T-helper 9 cell (primary cell): ENCODE measurements around the gene TRIM69.
"Not testable (repeated sequence)": the region's sequence is repeated elsewhere in the genome, so short reads cannot be mapped to it uniquely, and the experiment has no call there.

ENCODE experiments used
- DNase-seq: peaks from one replicate; pipeline ENCODE4 v3.0.0-alpha.2; 2020

The TRIM69 gene

DNA sequence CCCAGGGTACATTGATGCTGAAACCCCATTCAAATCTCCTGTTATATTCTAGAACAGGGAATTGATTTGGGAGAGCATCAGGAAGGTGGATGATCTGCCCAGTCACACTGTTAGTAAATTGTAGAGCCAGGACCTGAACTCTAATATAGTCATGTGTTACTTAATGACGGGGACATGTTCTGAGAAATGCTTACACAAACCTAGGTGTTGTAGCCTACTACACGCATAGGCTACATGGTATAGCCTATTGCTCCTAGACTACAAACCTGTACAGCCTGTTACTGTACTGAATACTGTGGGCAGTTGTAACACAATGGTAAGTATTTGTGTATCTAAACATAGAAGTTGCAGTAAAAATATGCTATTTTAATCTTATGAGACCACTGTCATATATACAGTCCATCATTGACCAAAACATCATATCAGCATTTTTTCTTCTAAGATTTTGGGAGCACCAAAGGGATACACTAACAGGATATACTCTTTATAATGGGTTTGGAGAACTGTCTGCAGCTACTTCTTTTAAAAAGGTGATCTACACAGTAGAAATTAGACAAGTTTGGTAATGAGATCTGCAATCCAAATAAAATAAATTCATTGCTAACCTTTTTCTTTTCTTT lies 19.2 kb upstream of the TRIM69 start:
- DNase-seq, result no peak

- DNase-seq, result no peak
Measured at GRCh38 chr15:44718180-44718926, 18.0 kb upstream of the TRIM69 start.

GRCh38 chr15:44718927-44719292 lies 17.4 kb upstream of the TRIM69 start:
- DNase-seq, result no peak

DNA sequence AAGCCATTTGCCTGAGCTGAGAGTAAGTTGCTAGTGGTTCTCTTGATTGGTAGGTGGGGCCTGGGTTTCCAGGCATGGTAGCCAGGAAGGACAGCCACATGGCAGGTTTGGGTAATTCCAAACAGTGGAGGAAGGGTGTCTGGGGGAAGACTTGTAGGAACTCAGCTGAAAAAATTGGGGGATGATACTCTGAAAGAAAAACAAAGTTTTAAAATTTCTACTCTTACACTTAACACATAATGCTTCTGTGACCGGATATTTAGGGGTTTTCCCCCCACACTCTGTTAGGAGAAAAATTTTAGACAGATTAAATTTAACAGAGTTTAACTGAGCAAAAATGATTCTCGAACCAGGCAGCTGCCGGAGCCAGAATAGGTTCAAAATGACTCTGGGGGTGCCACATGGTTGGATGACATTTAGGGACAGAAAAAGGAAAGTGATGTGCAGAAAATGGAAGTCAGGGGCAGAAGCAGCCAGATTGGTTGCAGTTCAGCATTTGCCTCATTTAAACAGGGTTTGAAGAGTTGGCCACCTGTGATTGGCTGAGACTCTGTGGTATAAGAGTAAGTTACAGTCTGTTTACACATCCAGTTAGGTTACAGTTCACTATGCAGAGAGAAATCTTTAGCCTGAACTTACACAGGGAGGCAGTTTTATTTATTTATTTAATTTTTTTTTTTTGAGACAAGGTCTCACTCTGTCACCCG lies 16.9 kb upstream of the TRIM69 start:
- DNase-seq, result peak; percentile 26

DNA sequence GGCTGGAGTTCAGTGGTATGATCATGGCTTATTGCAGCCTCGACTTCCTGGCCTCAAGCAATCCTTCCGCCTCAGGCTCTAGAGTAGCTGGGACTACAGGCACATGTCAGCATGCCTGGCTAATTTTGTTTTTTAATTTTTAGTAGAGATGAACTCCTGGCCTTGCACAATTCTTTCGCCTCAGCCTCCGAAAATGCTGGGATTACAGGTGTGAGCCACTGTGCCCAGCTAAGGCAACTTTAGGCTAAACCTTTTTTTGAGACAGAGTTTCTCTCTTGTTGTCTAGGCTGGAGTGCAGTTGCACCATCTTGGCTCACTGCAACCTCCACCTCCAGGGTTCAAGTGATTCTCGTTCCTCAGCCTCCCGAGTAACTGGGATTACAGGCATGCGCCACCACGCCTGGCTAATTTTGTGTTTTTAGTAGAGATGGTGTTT lies 16.3 kb upstream of the TRIM69 start:
- DNase-seq, result not testable (repeated sequence)

DNA sequence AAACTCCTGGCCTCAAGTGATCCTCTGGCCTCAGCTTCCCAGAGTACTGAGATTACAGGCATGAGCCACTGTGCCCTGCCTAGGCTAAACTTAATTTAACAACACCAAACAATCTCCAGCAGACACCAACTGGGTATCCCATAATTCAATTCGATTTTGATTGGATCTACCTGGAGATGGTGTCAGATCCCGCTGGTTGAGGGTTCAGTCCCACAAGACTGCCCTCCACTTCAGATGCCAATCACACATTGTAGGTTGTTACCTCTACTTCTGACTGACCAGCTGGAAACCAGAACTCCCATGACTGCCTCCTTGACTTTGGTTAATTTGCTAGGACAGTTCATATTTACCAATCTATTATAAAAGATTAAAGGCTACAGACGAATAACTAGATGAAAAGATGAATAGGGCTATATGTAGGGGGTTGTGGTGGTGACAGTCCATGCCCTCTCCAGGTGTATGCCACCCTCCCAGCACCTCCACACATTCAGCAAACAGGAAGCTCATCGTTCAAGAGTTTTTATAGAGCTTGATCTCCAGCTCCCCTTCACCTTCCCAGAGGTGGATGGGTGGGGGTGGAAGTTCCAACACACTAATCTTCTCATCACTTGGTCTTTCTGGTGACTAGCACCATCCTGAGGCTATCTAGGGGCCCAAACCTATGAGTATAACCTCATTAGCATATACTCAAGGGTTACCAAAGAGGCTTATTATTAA lies 15.7 kb upstream of the TRIM69 start:
- DNase-seq, result no peak

DNA sequence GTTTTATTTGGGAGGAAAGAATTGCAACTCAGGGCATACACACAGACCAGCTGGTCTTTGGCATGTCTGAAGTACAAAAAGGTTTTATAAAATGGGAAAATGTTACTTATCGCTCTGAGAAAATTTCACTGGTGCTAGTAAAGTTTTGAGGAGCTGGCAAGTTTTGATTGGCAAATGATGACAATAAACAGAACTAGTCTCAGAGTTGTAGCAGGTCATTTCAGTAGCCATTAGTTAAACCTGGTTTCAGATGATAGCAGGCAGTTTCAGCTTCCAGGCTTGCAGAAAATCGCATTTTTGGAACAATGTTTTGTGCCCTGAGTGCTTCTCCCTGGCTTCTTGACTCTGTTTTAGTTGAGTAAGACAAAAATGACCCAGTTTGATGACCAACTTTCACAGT lies 14.3 kb upstream of the TRIM69 start:
- no peak for DNase-seq

DNA sequence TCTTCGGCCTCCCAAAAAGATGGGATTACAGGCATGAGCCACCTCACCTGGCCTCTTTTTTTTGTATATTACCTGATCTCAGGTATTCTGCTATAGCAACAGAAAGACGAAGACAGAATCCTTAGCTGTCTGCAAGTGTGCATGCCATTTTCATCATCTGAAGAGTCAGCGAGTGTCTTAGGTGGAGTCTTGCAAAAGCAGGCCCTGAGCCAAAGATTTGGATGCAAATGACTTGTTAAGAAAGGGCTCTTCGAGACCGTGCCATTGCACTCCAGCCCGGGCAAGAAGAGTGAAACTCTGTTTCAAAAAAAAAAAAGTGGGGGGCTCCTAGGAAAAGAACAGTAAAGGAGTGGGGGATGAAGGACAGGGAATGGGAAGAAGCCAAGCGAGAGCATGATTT lies 10.2 kb upstream of the TRIM69 start:
- DNase-seq, result no peak

- peak; percentile 62 for DNase-seq
Measured at GRCh38 chr15:44726568-44727484, 9.5 kb upstream of the TRIM69 start.

- DNase-seq, result no peak
Measured at GRCh38 chr15:44727485-44728231, 8.7 kb upstream of the TRIM69 start.

GRCh38 chr15:44728232-44728575 lies 8.1 kb upstream of the TRIM69 start:
- DNase-seq, result not testable (repeated sequence)

DNA sequence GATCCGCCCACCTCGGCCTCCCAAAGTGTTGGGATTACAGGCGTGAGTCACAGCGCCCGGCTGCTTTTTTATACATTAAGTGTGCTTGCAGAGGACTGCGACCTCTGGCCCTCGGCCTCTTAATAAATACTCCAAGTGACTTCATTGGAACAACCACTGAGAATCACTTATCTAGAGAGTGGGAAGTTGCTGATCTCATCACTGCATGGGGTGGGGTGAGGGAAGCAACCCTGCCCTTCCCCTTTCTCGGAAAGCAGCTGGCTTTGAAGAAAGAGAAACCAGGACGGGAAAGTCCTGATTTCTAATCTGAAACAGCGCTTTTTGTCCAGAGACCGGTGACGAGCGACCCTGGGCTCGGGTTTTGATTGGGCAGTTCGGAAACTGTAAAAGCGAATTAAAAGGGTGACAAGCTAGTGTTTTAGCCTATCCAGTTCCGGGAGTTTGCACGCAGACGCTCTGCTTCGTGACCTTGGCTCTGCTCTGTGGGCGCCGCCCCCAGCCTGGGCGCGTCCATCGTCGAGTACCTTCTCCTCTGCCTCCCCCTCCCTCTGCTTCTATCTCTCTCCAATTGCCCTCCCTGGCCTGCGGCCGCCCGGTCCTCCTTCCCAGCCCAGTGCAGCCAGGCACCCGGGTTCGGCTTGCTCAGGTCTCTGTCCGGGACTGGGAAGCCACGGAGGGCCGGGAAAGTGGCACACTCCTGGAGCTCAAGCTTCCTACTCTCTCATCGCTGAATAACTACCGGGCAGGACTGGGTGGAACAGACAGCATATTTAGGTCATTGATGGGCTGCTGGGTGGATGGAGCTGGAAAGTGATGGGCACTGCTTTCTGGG lies 7.5 kb upstream of the TRIM69 start:
- peak; percentile 85 for DNase-seq

- DNase-seq, result no peak
Measured at GRCh38 chr15:44729408-44730127, 6.8 kb upstream of the TRIM69 start.

- no peak for DNase-seq
Measured at GRCh38 chr15:44734839-44735481, 1.4 kb upstream of the TRIM69 start.

DNA sequence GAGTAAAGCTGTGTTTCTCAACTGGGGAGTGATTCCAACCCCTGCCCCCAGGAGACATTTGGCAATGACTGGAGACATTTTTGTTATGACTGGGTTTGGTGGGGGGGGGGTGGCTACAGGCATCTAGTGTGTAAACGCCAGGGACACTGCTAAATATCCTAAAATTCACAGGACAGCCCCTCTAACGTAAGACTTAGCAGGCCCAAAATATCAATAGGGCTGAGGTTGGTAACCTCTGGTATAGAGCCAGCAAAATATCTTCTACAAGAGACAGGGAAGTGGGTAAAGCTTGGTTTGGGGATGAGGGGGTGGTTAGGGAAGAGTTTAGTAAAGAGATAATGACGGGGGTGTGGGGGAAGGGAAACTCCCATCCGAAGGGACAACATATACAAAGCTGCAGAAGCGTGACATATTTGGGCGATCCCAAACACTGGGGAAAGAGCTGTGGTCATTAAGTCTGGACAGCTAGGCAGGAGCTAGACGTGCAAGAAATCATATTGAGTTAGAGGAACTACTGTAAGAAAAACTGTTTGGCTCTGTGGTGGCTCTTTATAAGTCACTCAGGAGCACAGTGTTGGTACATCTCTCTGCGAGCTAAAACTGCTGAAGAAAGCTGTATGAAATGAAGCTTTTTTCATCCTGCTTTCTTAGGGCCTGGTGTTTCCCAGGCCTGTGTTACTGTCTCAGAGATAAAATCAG lies 697 bp upstream of the TRIM69 start:
- DNase-seq, result no peak

- no peak for DNase-seq
Measured at GRCh38 chr15:44738340-44738984, 2.1 kb downstream of the TRIM69 start.

DNA sequence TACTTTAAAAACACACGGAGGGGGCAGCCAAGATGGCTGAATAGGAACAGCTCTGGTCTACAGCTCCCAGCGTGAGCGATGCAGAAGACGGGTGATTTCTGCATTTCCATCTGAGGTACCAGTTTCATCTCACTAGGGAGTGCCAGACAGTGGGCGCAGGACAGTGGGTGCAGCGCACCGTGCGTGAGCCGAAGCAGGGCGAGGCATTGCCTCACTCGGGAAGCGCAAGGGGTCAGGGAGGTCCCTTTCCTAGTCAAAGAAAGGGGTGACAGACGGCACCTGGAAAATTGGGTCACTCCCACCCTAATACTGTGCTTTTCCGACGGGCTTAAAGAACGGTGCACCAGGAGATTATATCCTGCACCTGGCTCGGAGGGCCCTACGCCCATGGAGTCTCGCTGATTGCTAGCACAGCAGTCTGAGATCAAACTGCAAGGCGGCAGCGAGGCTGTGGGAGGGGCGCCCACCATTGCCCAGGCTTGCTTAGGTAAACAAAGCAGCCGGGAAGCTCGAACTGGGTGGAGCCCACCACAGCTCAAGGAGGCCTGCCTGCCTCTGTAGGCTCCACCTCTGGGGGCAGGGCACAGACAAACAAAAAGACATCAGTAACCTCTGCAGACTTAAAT lies 3.0 kb downstream of the TRIM69 start:
- not testable (repeated sequence) for DNase-seq

- DNase-seq, result not testable (repeated sequence)
Measured at GRCh38 chr15:44743454-44743853, 7.1 kb downstream of the TRIM69 start.
